HG03521 (cell line): ENCODE results near the gene ADAMTS6.
"Not testable (repeated sequence)": the region's sequence is repeated elsewhere in the genome, so short reads cannot be mapped to it uniquely, and the experiment has no call there.

Experiments used
- ATAC-seq: cut with Tn5 transposase; IDR thresholded peaks from one replicate; pipeline ENCODE4 v1.9.1; 2021; ENCODE audit warnings: mild to moderate bottlenecking, moderate library complexity; ENCODE audit not compliant: unreplicated experiment

The ADAMTS6 gene

GRCh38 chr5:65203746-65204145 lies 278.0 kb downstream of the ADAMTS6 start:
- ATAC-seq, result no peak

- ATAC-seq, result no peak
Observed at GRCh38 chr5:65199993-65200675, 281.6 kb downstream of the ADAMTS6 start.

DNA sequence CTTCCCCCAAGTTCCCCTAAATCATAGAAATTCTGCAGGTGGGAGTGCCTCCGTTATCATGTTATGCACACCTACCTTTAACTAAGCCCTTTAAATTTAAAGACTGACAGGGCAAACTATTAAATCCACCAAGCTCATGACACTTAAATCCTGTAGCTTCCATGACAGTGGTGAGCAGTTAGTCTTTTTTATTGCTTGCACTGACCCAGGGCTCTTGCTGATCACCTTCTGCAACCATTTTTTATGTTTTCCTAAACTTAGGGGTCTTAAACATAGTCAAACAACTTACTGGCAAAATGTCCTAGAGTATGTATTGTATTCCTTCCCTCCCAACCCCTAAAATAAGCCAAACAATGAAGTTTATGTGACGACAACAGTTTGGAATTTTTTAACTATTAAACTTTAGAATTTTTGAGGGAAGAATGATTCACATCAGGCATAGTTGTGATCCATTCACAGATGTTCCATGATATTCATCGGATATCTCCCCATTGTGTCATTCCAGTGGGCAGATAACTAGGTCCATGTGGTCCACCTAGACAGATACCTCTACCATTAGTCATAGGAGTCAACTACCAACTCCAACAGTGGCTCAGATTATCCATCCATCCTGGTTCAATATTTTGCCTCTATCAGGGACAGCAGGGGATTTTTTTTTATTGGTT lies 283.1 kb downstream of the ADAMTS6 start:
- ATAC-seq, result no peak

- no peak for ATAC-seq
Observed at GRCh38 chr5:65197531-65198455, 283.9 kb downstream of the ADAMTS6 start.

- no peak for ATAC-seq
Observed at GRCh38 chr5:65194871-65195270, 286.8 kb downstream of the ADAMTS6 start.

DNA sequence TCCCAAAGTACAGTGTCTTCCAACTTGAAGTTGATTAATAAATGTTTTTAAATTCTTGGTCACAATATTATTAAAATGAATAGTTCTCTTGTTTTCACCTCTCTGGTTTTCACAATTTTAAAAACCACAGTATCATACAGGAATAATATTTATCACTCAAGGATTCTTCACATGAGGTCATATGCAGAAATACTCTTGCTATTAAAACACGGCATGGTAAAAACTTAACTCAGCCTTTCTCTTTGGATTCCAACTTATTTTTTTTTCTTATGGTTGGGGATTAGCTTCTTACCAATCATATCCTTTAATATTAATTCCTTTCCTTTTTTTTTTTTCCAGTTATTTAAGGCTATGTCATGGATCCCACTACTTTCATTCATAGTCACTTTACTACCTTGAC lies 289.4 kb downstream of the ADAMTS6 start:
- no peak for ATAC-seq

DNA sequence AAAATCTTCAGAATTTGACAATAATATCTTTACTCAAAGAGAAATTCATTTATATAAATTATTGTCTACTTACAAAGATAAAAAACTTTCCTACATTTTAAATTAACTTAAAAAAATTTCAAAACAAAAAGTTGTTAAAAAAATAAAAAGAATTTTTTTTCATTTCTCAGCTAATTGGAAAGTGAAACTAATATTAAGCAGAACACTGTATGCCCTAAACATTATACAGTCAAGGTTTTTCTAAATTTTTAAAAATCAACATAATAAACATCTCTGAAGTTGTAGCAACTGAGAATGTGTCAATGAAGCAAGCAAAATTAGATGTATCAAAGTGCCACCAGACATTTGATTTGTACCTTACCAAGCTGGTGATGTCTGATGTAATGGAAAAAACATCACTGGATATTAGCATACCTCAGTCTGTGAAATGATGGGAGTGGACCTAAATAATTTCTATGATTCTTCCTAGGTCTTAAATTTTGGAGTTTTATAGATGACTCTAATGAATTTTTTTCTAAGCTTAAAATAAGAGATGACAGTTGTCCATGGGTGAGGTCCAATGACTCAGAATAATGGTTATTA lies 290.1 kb downstream of the ADAMTS6 start:
- no peak for ATAC-seq

- no peak for ATAC-seq
Observed at GRCh38 chr5:65190328-65191053, 291.2 kb downstream of the ADAMTS6 start.

DNA sequence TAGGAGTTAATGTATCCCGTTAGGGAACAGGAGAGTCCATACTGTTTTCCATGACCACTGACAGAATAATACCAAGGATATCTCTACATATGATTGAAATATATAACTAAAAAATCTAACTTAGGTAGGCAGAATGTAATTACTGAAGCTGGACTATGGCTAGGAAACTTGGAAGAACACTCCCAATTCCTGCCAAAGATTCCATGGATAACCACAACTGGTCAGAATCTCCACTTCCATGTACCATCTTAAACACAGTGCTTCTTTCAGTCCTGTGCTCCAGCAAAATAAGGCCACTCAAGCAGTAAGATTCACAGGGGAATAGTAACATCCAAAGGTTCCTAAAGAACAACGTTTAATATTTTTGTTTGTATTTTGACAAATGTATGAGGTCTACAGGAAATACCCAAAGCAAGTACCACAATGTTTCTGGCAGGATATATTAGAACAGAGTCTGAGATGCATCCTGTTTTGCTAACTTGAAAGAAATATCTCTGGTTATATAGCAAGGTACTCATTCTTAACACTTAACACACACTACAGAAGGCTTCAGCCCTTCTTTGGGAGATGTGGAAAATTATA lies 295.0 kb downstream of the ADAMTS6 start:
- no peak for ATAC-seq

GRCh38 chr5:65185468-65185867 lies 296.3 kb downstream of the ADAMTS6 start:
- ATAC-seq, result no peak

GRCh38 chr5:65184780-65185179 lies 296.9 kb downstream of the ADAMTS6 start:
- no peak for ATAC-seq

GRCh38 chr5:65174231-65174630 lies 307.5 kb downstream of the ADAMTS6 start:
- ATAC-seq, result not testable (repeated sequence)

DNA sequence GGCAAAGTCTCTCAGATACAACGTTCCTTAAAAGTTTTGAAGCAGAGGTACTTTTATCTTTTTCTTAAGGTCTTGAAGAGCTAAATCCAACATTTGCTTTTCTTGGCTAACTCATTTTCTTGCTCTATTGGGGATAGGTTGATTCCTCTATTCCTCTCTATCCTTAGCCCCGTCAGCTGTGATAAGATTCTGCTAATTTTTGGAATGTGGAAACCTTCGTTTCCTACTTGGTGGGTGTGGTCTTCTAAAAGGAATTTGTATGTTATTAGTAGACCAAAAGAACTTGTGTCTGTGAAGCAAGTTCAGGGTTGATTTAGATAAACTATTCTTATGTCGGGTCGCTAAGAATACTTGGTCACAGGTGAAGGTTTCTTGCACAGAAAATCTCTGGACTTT lies 308.6 kb downstream of the ADAMTS6 start:
- ATAC-seq, result no peak

DNA sequence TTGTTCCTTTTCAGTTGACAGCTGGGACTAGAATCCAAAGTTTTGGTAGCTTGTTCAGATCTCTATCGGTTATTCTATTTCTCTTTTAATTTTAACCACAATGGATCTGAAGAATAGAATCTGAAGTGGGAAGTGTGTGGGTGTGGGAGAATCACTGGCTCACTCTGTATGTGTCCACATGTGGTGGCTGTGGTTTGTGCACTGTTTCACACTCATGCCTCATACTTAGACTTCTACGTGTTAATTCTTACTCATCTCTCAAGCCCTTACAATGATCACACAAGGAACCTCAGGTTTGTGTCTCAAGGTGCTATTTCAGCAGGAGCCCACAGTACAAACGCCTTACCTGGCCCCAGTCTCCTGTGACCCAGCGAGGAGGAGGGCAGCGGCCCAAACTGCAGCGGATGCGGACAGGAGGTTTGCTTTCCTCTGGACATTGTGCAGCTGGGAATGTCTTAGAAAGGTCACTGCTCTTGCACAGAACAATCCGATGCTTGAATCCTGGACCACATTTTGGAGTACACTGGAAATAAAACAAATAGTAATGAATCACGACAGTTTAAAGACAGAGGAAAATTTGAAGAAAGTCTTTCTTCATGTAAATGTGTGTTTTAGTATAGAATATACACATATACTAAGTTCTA lies 309.1 kb downstream of the ADAMTS6 start:
- peak; percentile 99 for ATAC-seq

- ATAC-seq, result no peak
Observed at GRCh38 chr5:65171645-65172044, 310.1 kb downstream of the ADAMTS6 start.

- ATAC-seq, result no peak
Observed at GRCh38 chr5:65163698-65164097, 318.0 kb downstream of the ADAMTS6 start.

- ATAC-seq, result no peak
Observed at GRCh38 chr5:65161655-65162054, 320.1 kb downstream of the ADAMTS6 start.

- ATAC-seq, result no peak
Observed at GRCh38 chr5:65157906-65158603, 323.7 kb downstream of the ADAMTS6 start.

- no peak for ATAC-seq
Observed at GRCh38 chr5:65156933-65157332, 324.8 kb downstream of the ADAMTS6 start.
